ENCODE measurements around the gene EYS.

EYS gene

DNA sequence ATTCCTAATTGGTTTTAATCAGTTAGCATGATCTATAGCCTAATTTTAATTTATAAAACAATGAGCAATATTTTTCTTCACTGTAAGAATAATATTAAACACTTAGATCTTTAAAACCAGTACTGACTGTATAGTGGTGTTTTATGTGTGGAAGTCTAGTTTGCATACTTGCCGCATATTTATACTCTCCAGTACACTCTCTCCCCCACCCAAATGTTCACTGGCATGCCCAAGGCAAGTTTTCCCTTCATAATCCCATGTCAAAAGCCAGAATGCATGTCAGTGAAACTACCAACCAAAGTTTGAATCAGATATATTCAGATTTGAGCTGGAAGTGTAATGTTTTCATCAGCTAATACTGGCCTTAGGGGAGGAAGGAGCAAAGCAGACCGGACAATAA lies 1565.3 kb downstream of the EYS start:
- no peak for DNase-seq (ENCODE audit: low read depth in 2 of 2)

DNA sequence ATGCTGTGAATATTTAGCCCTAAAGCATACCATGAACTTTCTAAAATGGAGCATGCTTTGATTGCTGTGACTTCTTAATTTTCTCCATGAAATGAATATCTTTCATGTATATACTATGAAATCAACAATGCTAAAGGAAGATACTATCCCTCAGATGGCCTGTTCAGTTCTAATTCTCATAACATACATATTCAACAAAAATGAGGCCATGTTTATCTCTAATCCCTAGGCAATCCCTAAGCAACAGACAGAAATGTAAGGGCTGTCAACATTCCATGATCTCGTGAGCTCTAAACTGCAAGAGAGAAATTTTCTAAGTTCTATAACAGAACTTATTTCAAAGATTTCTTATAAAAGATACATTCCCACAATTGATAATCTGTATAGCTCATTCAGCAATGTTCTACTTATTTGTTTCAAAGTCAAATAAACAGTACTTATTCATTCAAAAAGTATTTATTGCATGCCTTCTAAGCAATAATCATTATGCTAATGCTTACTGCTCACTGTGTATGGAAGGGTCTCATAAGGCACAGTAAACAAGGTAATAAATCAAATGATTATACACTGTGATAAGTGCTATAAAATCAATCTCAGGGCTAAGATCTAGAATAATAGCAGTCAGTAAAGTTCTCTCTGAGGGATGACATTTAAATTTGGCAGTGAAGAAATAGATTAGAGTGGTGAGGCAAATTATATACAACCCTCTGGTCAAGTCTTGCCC lies 1578.6 kb downstream of the EYS start:
- no peak for DNase-seq (ENCODE audit: low read depth in 2 of 2)

DNA sequence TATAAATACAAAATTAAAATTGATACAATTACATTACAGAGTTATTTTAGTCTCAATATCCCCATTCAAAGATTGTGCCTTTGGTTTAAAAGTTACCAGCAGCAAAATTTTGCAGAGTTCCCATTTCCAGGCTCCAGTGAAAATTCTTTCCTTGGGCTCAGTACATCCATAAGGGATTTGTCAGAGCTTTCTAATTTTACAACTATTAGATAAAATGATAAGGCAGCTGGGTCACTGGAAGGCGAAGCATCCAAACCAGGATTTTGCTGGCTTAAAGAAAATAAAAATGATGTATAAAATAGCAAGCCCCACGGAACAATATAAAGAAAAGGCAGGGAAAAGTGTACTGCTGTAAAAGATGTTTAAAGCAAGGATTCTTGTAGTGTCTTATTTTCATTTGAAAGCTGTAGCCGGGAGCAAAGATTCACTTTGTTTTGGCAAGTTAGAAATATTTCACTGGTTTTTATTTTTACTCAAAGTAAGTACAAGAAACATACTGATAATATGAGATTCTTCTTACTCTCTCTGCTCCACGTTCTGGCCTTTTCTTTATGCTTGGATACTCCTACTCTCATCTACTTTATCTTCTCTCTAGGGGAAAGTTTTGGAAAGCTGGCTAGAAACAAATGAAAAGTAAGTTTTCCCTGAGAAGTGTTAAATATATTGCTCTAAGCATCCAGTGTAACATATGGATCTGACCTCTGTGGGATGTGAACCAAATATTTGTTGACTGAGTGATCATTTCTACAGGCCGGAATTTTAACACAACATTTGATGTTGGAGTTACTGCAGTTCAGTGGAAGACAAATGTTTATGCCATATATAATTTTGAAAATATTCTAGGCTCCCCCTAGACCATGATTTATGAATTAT lies 1583.0 kb downstream of the EYS start:
- no peak for DNase-seq (ENCODE audit: low read depth in 2 of 2)

DNA sequence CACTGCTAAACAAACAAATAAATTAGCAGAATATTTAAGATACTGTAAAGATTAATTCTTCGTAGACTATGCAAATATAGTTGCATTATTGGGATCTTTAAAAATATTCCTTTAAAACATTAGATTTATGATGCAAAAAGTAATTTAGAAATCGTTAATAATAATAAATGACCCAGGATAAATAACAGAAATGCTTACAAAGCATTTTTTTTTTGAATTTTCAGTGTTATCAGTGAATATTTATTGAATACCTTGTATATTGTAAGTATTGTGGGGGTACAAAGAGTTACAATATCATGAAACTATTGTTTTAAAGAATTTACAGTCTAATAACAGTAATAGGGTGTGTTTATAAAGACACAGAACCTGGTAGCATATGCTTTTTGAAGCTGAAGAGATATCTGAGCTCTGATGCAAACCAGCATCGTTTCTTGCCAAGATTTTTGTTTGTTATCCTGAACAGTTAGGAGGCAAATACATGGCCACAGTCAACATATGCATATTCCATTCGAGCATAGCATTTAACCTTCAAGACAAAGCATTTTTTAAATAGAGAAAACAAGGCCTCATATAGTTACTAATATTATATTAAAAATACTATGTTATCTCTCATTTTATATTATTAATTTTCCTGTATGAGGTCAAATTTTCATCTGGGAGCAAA lies 1584.2 kb downstream of the EYS start:
- DNase-seq (ENCODE audit: low read depth in 2 of 2) = no peak

DNA sequence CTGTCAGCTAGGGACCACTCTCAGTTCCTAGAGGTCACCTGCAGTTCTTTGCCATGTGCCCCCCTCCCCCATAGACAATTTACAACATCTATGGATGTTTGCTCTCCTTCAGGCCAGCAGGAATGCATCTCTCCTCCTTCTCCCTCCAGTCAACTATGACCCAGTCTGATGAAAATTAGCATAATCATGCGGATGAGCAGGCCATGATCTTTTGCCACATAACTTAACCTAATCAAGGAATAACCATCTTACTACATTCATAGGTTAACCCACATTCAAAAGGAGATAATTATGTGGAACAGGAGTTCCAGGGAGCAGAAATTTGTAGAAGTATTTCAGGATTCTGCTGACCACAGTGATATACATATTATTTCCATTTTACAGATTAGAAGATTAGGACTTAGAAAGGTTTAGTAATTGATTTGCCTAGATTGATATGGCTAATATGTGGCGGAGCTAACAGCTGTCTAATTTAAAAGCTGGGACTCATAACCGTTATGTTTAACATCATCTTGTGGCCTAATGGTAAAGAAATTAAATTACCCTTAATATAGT lies 1585.9 kb downstream of the EYS start:
- DNase-seq (ENCODE audit: low read depth in 2 of 2) = no peak

DNA sequence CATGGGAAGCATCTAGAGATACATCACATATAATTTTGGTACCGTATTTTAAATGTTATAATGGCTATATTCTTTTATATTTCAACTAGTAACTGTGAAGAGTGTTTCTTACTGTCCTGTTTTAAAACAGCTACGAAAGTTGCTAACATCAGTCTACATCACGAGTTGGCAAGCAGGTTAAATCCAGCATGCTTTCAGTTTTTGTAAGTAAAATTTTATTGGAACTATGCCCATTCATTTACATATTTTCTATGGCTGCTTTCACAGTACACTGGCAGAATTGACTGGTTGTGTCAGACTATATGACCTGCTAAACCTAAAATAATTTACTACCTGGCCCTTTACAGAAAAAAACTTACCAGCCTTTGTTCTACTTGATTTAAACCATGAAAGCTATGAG lies 1593.3 kb downstream of the EYS start:
- no peak for DNase-seq (ENCODE audit: low read depth in 2 of 2)

DNA sequence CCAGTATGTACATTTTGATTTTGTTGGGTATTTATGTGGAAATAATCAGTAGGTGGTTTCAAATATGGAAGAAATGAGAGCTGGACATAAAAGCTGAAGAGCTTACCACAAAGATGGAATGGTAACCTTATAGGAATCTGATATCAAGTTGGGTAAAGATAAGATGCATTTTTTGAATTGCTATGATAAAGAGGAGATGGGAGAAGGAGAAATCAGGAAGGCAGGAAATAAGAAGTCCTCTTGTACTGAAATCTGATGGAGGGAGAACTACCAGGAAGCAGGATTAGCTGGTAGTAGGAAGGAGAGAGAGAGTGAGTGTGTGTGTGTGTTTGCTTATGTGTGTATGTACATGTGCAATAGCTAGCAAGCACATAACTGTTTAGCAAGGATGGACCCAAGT lies 1603.0 kb downstream of the EYS start:
- no peak for DNase-seq (ENCODE audit: low read depth in 2 of 2)

DNA sequence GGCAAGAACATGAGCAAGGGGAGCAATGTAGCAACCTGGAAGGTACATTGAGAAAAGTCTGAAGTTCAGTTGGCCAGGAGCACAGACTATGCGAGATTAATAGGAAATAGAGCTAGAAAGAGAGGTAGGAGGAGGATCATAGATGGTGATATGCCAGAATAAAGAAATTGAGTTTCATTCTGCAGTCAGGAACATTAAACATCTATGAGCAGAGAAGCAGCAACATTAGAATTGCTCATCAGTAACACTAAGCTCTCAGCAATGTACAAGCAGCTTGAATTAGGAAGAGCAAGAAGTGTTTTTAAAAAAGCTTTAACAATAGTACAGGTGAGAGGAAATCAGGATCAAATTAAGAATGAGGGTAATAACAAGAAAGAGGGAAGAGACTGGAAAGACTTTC lies 1603.5 kb downstream of the EYS start:
- DNase-seq (ENCODE audit: low read depth in 2 of 2) = no peak

DNA sequence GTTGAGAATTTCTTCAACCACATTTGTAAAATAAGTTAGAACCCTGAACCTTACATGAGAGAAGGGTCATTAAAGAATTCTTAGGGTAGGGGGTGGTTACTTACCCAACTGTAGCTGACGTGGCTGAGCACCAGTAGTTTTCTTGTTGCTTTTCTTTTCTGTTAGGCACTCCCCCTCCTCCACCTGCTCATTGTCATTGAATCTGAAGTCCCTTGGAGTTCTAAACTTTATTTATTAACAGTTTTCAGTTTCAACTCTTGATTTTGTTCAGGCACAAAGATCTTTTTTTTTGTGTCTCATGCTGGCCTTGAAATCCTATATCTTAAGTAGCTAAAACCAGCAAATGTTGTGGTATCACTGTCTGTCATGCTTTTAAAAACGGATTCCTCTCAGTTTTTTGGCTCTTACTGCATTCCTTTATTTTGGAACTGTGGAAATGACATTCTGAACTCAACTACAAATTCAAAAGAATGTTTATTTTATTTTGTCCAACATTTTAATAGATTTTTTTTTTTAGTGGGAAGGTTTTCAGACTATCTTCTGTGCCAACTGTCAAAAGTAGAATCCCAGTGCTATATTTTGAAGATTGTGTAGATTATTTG lies 1606.2 kb downstream of the EYS start:
- DNase-seq (ENCODE audit: low read depth in 2 of 2) = no peak

DNA sequence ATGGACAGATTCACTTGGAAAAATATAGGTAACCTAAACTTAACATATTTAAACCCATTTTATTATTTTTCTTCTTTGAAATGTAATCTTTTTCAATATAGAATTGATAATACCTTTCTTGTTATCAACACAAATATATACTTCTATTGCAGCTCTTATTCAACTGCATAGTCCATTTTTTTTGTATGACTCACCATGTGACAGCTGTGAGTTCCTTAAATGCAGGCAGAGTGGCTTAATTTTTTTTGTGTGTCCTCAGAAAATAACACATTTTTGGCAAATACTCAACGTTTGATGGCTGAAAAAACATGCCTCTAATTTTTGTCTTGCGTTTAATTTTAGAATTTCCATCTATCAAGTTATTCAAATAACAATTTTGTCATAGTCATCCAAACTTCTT lies 1616.7 kb downstream of the EYS start:
- no peak for DNase-seq (ENCODE audit: low read depth in 2 of 2)

DNA sequence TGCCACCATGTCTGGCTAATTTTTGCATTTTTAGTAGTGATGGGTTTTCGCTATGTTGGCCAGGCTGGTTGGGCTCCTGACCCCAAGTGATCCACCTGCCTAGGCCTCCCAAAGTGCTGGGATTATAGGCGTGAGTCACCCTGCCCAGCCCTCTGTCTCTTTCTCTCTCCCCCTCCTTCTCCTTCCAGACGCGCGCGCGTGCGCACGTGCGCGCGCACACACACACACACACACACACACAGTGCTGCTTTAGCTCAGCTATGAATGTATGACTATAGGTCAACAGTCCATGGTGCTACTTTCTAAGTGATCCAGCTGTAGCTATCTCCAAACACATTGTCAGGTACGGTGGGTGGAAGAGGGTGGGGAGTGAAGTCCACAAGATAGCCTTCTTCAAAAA lies 1621.9 kb downstream of the EYS start:
- DNase-seq (ENCODE audit: low read depth in 2 of 2) = no peak

DNA sequence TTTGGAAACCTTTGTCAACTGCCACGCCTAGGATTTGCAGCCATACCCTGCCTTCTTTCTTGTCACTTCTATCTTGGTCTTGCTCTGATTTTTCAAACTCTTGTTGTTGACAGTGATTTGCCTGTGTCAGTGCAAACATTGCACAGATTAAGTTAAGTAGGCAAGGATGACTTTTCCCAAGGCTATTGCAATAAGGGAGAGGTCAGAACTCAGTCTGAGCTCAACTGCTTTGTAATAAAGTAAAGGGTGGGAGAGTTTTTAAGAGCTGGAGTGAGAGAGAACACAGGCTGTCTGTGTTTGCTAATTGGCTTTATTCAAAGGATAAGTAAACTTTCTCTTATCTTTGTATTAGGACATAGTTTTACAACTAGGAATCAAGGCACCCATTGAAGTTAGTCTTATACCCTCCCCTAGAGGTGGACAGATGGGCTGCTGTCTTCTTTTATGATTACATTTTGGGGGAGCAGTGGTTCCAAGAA lies 1622.8 kb downstream of the EYS start:
- DNase-seq (ENCODE audit: low read depth in 2 of 2) = no peak

DNA sequence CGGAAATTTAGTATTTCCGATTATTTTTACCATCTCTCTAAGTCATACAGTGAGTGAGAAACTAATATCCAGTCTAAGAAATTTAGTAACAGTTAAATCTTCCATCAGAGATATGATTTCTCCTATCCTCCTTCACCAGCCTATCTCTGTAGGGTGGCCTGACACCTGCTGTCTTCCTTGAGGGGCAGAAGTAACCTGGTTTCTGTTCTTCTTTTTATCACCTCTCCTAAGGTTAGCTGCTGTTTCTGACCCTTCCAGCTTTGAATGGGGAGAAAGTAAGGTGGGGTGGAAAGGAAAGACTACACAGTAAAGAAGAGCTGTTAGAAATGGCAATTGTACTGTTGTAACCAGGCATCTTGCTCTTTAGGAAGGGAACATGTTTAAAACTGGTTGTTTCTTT lies 1623.8 kb downstream of the EYS start:
- no peak for DNase-seq (ENCODE audit: low read depth in 2 of 2)

DNA sequence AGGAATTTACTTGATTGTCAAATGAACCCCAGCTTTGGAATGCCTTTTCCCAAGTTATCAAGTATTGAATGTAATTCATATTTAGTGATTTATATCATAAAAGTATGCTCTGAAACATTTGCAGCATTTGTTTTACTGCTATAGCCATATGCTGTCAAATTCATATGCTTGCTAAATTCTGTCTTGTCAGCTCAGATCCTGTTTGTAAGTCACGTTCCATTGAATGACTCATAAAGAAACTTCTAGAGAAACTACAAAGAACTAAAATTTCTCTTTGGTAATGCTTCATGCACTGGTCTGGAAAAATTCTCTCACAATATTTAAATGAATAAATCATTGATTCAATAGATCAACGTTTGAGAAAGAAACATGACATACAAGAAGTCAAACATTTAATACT lies 1625.6 kb downstream of the EYS start:
- DNase-seq (ENCODE audit: low read depth in 2 of 2) = no peak

DNA sequence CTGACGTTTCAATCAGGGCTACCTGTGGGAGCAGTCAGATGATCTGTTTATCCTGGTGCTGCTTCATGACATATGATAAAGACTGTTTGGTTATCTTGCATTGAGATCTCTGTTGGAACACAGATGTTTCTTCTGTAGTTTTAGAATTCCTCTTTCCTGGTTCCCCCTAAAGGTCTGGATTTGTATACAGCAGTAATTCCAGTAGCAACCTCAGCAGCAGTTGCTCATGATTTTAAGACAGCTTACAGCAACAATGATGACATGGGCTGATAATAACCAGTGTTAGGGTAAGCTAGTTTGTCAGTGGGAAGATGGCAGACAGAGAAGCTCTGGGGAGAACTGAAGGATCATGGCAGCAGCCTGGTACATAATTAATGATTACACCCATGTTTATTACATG lies 1632.0 kb downstream of the EYS start:
- DNase-seq (ENCODE audit: low read depth in 2 of 2) = no peak

DNA sequence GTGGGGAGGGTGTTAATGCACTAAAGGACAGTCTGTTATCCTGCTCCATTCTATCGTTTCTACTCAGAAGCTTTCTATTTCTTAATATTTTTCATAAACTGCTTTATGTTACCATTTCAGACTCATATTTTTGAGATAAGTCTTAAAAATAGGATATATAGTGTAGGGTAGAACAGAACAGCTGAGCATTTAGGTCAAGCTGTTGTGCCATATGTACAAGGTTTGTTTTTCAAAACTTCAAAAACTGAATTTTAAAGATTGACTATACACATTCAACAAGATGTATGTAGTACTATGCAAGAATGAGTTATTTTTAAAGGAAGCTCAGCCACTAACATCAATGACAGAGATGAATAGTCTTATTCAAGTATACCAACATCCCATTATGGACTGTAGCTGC lies 1634.3 kb downstream of the EYS start:
- no peak for DNase-seq (ENCODE audit: low read depth in 2 of 2)

DNA sequence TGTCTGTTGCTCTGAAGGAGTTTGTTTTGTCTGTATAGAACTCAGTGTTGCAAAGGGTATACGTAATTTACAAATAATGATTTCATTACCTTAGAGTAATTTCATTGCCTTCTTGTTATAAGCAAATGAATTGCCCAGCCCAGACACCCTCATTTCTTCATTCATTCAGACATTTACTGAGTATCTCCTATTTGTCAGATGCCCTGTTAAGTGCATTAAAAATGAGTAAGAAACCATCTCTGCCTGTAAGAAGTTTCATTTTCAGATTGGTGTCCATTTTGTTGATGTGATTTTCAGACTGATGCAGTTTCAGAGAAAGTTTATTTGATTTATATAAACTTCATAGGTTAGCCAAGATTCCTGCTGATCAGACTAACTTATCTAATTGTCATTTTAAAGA lies 1642.1 kb downstream of the EYS start:
- DNase-seq (ENCODE audit: low read depth in 2 of 2) = no peak

DNA sequence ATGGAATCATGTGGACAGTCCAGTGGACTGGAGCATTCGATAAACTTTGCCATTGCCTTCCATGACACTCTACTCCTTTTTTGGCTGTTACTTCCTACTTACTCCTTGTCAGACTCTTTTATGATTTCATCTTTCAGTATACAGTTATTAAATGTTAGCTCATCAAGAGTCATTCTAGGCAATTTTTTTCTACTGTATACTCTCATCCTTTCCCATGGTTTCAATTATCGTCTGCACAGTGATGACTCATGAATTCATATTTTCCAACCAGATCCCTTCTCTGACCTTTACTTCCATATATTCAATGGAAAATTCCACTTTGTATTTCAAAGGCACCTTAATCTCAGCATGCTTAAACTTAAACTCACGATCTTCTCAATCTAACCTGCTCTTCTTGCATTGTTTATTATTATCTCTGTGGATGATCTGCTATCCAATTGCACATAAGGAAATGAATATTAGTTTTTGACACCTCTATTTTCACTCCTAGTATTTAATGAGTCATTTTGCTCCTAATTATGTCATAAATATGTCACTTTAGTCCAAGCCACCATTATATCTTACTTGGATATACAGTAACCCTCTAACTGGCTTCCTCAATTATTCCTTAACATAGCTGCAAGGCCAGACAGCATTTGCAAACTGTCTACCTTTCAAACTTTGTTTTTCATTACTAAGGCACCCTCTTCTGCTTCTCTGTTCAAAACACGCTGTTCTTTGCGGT lies 1643.9 kb downstream of the EYS start:
- no peak for DNase-seq (ENCODE audit: low read depth in 2 of 2)

DNA sequence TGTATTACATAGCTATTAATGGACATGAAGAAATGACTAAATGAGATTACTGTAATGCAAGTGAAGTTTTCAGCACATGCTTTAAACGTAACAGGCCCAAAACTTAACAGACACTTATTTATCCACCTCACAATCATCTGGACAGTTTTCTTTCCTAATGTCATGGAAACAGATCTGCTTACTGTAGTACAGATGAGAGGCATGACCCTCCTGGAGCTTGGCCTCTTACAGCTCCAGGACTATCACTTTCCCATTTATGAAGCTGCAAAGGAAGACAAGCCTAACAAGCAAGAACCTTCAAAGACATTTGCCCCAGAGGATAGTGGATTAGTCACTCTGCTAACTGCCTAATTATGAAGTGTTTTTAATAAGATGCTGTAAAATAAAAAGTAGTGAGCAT lies 1652.2 kb downstream of the EYS start:
- no peak for DNase-seq (ENCODE audit: low read depth in 2 of 2)

DNA sequence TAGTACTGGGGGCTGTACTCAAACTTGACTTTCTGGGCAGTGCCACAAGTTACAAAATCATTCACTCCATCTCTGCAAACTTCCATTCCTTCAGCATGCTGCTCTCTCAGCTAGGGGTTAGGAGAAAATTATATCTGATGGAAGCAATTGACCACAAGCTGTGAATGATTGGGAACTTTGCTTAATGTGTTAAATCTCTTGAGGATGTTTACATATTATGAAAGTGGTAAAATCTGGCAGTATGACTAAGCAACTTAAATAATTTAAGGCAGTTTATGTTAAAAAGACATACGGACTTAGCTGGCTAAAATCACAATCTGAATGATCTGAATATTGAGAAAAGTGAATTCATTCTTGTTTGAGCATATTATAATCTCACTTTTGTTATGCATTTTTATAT lies 1656.4 kb downstream of the EYS start:
- no peak for DNase-seq (ENCODE audit: low read depth in 2 of 2)

DNA sequence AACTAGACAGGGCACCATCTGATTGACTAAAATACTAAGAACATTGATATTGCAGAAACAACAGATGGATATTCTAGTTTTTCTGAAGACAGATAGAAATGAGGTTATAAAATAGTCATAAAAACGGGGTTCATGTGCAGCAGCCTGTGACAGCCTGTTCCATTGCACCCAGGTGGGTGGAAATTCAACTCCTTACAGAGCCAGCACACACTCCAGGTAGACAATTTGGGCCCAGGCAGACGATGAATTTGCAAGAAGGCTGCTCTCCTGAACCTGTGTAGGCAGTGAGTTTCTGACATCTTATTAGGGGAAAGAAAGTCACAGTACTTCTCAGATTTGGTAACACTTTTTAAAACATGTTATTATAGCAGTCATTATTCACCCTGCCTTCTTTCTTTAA lies 1657.3 kb downstream of the EYS start:
- DNase-seq (ENCODE audit: low read depth in 2 of 2) = no peak
